PFSK-1 (cell line): Measurements from ENCODE around the gene TGIF1.

ENCODE experiments used
- FOXP2 ChIP-seq: optimal IDR thresholded peaks from 2 replicates; pipeline ENCODE3; 2011; ENCODE audit warnings: borderline replicate concordance, control low read depth, inconsistent platforms; ENCODE audit not compliant: insufficient read depth; ENCODE audit errors: extremely low read length, extremely low read depth
- POLR2AphosphoS5 ChIP-seq: IDR thresholded peaks from 2 replicates; pipeline ENCODE4 v1.6.1; 2012; ENCODE audit warnings: low read depth, mild to moderate bottlenecking, control low read depth, low read length, moderate library complexity
- SIN3A ChIP-seq: IDR thresholded peaks from 2 replicates; pipeline ENCODE4 v1.6.1; 2012; ENCODE audit warnings: mild to moderate bottlenecking, low read length, moderate library complexity, borderline replicate concordance; ENCODE audit not compliant: insufficient read depth
- TAF1 ChIP-seq: IDR thresholded peaks from 2 replicates; pipeline ENCODE4 v1.6.1; 2012; ENCODE audit warnings: low read length, control low read depth, borderline replicate concordance; ENCODE audit not compliant: insufficient read depth
- TF ChIP-seq, protein P1 (sequence below), 2 experiments: IDR thresholded peaks; 2 replicates each; pipeline versions ENCODE4 v1.6.1 to v1.8.0; 2011 to 2012; ENCODE audit warnings: low read depth in 2 of 2, low read length in 2 of 2, control low read depth in 1 of 2, inconsistent platforms in 1 of 2, mild to moderate bottlenecking in 1 of 2, moderate library complexity in 1 of 2; ENCODE audit not compliant: insufficient read depth in 1 of 2

DNA sequence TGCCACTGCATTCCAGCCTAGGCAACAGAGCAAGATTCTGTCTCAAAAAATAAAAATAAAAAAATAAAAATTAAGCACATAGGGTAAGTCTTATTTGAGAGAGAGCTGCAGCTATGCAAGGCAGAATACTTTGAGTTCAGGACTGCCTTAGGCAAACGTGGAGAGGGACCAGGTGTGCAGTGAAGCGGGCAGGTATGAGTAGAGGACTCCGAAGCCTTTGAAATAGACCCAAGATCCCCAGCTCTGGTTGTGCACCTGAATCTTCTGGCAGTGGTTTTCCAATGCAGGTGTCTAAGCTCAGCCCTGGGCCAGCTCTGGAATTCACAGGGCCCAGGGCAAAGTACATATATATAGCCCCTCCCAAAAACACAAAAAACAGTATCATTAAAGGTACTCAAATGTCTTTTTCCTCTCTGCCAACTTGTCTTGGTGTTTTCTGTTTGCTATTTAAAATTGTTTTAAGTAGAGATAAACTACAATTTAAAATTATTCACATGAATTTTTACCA lies 21.2 kb downstream of the TGIF1 start:
- TF ChIP-seq POLR2AphosphoS5 (no peak), SIN3A (no peak), TAF1 (no peak), FOXP2 (no peak)
- TF ChIP-seq, protein P1, sequence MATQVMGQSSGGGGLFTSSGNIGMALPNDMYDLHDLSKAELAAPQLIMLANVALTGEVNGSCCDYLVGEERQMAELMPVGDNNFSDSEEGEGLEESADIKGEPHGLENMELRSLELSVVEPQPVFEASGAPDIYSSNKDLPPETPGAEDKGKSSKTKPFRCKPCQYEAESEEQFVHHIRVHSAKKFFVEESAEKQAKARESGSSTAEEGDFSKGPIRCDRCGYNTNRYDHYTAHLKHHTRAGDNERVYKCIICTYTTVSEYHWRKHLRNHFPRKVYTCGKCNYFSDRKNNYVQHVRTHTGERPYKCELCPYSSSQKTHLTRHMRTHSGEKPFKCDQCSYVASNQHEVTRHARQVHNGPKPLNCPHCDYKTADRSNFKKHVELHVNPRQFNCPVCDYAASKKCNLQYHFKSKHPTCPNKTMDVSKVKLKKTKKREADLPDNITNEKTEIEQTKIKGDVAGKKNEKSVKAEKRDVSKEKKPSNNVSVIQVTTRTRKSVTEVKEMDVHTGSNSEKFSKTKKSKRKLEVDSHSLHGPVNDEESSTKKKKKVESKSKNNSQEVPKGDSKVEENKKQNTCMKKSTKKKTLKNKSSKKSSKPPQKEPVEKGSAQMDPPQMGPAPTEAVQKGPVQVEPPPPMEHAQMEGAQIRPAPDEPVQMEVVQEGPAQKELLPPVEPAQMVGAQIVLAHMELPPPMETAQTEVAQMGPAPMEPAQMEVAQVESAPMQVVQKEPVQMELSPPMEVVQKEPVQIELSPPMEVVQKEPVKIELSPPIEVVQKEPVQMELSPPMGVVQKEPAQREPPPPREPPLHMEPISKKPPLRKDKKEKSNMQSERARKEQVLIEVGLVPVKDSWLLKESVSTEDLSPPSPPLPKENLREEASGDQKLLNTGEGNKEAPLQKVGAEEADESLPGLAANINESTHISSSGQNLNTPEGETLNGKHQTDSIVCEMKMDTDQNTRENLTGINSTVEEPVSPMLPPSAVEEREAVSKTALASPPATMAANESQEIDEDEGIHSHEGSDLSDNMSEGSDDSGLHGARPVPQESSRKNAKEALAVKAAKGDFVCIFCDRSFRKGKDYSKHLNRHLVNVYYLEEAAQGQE (IDR thresholded peaks at IDR 0.05; ENCODE audit: insufficient read depth in 1 of 2, low read depth in 2 of 2, low read length in 2 of 2) = no peak
